Measurements from ENCODE around the gene TMEM245.

TMEM245 gene

DNA sequence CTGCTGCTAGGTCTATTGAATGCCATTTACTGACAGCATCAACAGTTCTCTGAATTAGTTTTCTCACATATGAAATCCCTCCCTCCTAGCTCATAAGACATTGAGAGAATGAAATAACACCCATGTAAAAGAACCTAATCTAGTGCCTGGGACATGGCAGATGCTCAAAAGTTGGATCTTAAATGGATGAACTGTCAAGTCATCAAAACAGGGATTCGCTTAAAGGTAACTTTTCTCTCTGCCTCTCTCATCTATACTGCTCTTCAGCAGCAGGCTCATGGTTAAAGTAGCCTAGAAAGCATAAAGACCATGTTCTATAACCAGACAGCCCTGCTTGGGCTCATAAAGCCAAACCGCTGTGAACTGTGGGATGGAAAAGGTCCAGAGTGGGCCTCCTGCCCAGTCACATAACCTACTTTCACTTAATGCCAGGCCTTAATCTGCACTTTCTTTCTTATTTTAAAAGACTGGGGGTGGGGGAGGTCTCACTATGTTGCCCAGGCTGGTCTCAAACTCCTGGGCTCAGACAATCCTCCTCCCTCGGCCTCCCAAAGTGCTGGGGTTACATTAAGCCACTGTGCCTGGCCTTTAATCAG lies 3.7 kb downstream of the TMEM245 start:
- H2AFZ ChIP-seq (ENCODE audit: low read length): no peak overlapping the region
- H3K9me2 ChIP-seq (ENCODE audit: low read depth, low read length): no peaks in the 10 kb centered on the region
- H3K4me1 ChIP-seq (ENCODE audit: insufficient read depth, low read length, severe bottlenecking): peaks cover 80% of the 10 kb centered on the region
- peaks cover 81% of the 10 kb centered on the region for H3K79me2 ChIP-seq (ENCODE audit: insufficient read depth, low read length)
- TF ChIP-seq, protein P1, sequence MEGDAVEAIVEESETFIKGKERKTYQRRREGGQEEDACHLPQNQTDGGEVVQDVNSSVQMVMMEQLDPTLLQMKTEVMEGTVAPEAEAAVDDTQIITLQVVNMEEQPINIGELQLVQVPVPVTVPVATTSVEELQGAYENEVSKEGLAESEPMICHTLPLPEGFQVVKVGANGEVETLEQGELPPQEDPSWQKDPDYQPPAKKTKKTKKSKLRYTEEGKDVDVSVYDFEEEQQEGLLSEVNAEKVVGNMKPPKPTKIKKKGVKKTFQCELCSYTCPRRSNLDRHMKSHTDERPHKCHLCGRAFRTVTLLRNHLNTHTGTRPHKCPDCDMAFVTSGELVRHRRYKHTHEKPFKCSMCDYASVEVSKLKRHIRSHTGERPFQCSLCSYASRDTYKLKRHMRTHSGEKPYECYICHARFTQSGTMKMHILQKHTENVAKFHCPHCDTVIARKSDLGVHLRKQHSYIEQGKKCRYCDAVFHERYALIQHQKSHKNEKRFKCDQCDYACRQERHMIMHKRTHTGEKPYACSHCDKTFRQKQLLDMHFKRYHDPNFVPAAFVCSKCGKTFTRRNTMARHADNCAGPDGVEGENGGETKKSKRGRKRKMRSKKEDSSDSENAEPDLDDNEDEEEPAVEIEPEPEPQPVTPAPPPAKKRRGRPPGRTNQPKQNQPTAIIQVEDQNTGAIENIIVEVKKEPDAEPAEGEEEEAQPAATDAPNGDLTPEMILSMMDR (IDR thresholded peaks at IDR 0.05; ENCODE audit: low read length): no peak
- no peak for TF ChIP-seq EZH2 (IDR thresholded peaks at IDR 0.05; ENCODE audit: borderline replicate concordance, low read length)
- H4K20me1 ChIP-seq (ENCODE audit: insufficient read depth, low read length): no peaks in the 10 kb centered on the region
- H3K9ac ChIP-seq (ENCODE audit: low read length): no peak overlapping the region
- H3K27ac ChIP-seq (ENCODE audit: low read depth, low read length, poor library complexity, severe bottlenecking): no peak overlapping the region
- no peaks in the 10 kb centered on the region for H3K9me3 ChIP-seq (ENCODE audit: low read length)
- H3K36me3 ChIP-seq (ENCODE audit: insufficient read depth, low read length): peaks cover 10% of the 10 kb centered on the region
- H3F3A ChIP-seq (ENCODE audit: insufficient read depth, low read length): no peaks in the 10 kb centered on the region
- peak overlapping the region; percentile 9; the same call in 1 of the 2 replicates for H3K4me2 ChIP-seq (ENCODE audit: low read length)
- H3K4me3 ChIP-seq (ENCODE audit: low read depth, low read length, poor library complexity, severe bottlenecking): no peak overlapping the region
- no peaks in the 10 kb centered on the region for H3K27me3 ChIP-seq (ENCODE audit: insufficient read depth, low read length)

DNA sequence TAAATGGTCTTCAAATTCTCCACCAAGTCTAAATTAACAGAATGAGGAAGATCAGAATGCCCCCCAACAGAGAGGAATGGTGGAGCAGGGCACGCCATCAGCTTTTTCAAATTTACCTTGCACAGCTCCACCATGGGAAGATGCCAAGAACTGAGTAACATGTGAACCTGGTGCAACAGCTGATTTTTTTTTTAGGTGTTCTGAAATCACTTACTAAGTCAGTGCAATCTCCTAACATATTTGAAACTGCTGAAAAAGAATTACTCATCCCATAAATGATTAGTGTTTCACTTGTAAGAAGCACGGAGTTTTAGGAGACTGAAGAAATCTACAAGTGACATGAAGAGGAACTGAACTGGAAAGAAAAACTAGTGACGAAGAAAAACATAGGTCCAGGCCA lies 5.1 kb downstream of the TMEM245 start:
- Histone ChIP-seq H3K4me2 (ENCODE audit: low read length) (peak overlapping the region; percentile 52), H3K36me3 (ENCODE audit: insufficient read depth, low read length) (peaks cover 10% of the 10 kb centered on the region), H3K27ac (ENCODE audit: low read depth, low read length, poor library complexity, severe bottlenecking) (peak overlapping the region; percentile 17), H3K79me2 (ENCODE audit: insufficient read depth, low read length) (peaks cover 94% of the 10 kb centered on the region), H3K4me1 (ENCODE audit: insufficient read depth, low read length, severe bottlenecking) (peaks cover 87% of the 10 kb centered on the region), H3K27me3 (ENCODE audit: insufficient read depth, low read length) (no peaks in the 10 kb centered on the region), H3K4me3 (ENCODE audit: low read depth, low read length, poor library complexity, severe bottlenecking) (peak overlapping the region; percentile 2), H3K9me3 (ENCODE audit: low read length) (no peaks in the 10 kb centered on the region), H3F3A (ENCODE audit: insufficient read depth, low read length) (no peaks in the 10 kb centered on the region), H4K20me1 (ENCODE audit: insufficient read depth, low read length) (no peaks in the 10 kb centered on the region), H3K9ac (ENCODE audit: low read length) (no peak overlapping the region; the same call in 1 of the 2 replicates), H3K9me2 (ENCODE audit: low read depth, low read length) (no peaks in the 10 kb centered on the region), H2AFZ (ENCODE audit: low read length) (no peak overlapping the region)
- no peak for TF ChIP-seq EZH2 (IDR thresholded peaks at IDR 0.05; ENCODE audit: borderline replicate concordance, low read length)
- TF ChIP-seq, protein P1 (IDR thresholded peaks at IDR 0.05; ENCODE audit: low read length): no peak

DNA sequence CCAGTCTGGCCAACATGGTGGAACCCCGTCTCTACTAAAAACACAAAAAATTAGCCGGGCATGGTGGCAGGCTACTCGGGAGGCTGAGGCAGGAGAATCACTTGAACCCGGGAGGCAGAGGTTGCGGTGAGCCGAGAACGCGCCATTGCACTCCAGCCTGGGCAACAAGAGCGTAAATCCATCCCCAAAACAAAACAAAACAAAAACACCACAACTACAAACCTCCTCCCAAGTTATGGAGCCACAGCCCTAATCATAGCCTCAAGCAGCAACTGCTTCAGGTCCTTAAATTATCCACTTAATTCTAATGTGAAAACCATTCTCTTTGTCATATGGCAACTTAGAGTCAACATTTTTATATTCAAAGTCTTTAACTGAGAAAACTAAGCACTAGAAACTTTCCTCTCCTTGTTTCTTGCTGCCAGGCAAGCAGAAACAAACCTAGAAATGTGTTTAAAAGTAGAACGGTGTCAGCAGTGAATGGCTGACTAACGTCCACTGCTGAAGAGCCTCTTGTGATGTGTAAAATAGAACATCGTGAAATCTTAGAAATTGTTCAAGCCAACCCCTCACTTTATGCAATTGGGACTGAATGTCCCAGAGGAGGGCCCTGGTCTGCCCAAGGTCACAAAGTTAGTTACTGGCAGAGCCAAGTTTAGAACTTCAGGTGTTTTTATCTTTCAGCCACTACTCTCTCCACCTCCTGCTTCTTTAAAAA lies 5.7 kb downstream of the TMEM245 start:
- Histone ChIP-seq H2AFZ (ENCODE audit: low read length) (no peak overlapping the region), H3K27ac (ENCODE audit: low read depth, low read length, poor library complexity, severe bottlenecking) (peak overlapping the region; percentile 17), H3K36me3 (ENCODE audit: insufficient read depth, low read length) (peaks cover 10% of the 10 kb centered on the region), H3K4me3 (ENCODE audit: low read depth, low read length, poor library complexity, severe bottlenecking) (peak overlapping the region; percentile 2), H3K4me1 (ENCODE audit: insufficient read depth, low read length, severe bottlenecking) (peaks cover 93% of the 10 kb centered on the region), H3K9ac (ENCODE audit: low read length) (no peak overlapping the region), H3K27me3 (ENCODE audit: insufficient read depth, low read length) (no peaks in the 10 kb centered on the region), H3K4me2 (ENCODE audit: low read length) (peak overlapping the region; percentile 52), H4K20me1 (ENCODE audit: insufficient read depth, low read length) (no peaks in the 10 kb centered on the region), H3K9me3 (ENCODE audit: low read length) (no peaks in the 10 kb centered on the region), H3K9me2 (ENCODE audit: low read depth, low read length) (no peaks in the 10 kb centered on the region), H3K79me2 (ENCODE audit: insufficient read depth, low read length) (peaks cover 99% of the 10 kb centered on the region), H3F3A (ENCODE audit: insufficient read depth, low read length) (no peaks in the 10 kb centered on the region)
- no peak for TF ChIP-seq EZH2 (IDR thresholded peaks at IDR 0.05; ENCODE audit: borderline replicate concordance, low read length)
- TF ChIP-seq, protein P1 (IDR thresholded peaks at IDR 0.05; ENCODE audit: low read length): no peak

Data from OCI-LY1 (cell line).